Colon (tissue), 2 donors: ENCODE results near the gene CCDC88B.

ENCODE experiments used
- FAIRE-seq: peaks from 2 replicates; lab custom pipeline; 2012; peaks lifted over from hg19 to GRCh38; lab: Jason Lieb, UNC
- donor health status: control.
- donor health status: control.

CCDC88B gene

GRCh38 chr11:64339754-64340408 is at the start of gene CCDC88B:
TSS of gene CCDC88B (plus strand) at chr11:64340204. CDS start at chr11:64340267, 63 bp downstream.
- FAIRE-seq, result no peak

GRCh38 chr11:64290352-64291261 is 49.4 kb upstream of the CCDC88B start:
- FAIRE-seq, result no peak

GRCh38 chr11:64291262-64291751 is 48.7 kb upstream of the CCDC88B start, which contains the start of gene KCNK4:
TSS of gene KCNK4 (plus strand) at chr11:64291302. CDS start at chr11:64293019, 1,717 bp downstream.
- FAIRE-seq, result no peak

- no peak for FAIRE-seq
Measured at GRCh38 chr11:64291752-64292459, 48.1 kb upstream of the CCDC88B start.

- FAIRE-seq, result no peak
Measured at GRCh38 chr11:64292460-64293254, 47.3 kb upstream of the CCDC88B start.

- FAIRE-seq, result no peak
Measured at GRCh38 chr11:64294774-64295173, 45.2 kb upstream of the CCDC88B start.

GRCh38 chr11:64295760-64296159 is 44.2 kb upstream of the CCDC88B start:
- FAIRE-seq, result no peak

- no peak for FAIRE-seq
Measured at GRCh38 chr11:64296236-64296635, 43.8 kb upstream of the CCDC88B start.

- no peak for FAIRE-seq
Measured at GRCh38 chr11:64296830-64297698, 42.9 kb upstream of the CCDC88B start.

GRCh38 chr11:64297699-64298358 is 42.2 kb upstream of the CCDC88B start:
- FAIRE-seq, result no peak

- no peak for FAIRE-seq
Measured at GRCh38 chr11:64298966-64299846, 40.8 kb upstream of the CCDC88B start.

- no peak for FAIRE-seq
Measured at GRCh38 chr11:64299847-64300648, 40.0 kb upstream of the CCDC88B start, which contains the start of gene CATSPERZ. TSS of gene CATSPERZ (plus strand) at chr11:64300358. CDS start at chr11:64300411, 53 bp downstream.

- no peak for FAIRE-seq
Measured at GRCh38 chr11:64303109-64304031, 36.6 kb upstream of the CCDC88B start.

- no peak for FAIRE-seq
Measured at GRCh38 chr11:64304032-64304315, 36.0 kb upstream of the CCDC88B start.

- FAIRE-seq, result no peak
Measured at GRCh38 chr11:64304316-64305072, 35.5 kb upstream of the CCDC88B start.

GRCh38 chr11:64305075-64305690 is 34.8 kb upstream of the CCDC88B start, which contains the start of gene ESRRA:
TSS of gene ESRRA (plus strand) at chr11:64305524. CDS start at chr11:64307180, 1,656 bp downstream.
- no peak for FAIRE-seq
